Parathyroid adenoma (tissue), 2 donors: ENCODE measurements around the gene WNT3.

Experiments
- H2AFZ ChIP-seq: fragments of 300-600 bp; sonication (generic); one replicate; pipeline ENCODE4 v1.7.0; 2017; ENCODE audit warnings: antibody characterized with exemption, mild to moderate bottlenecking
- H3K27ac ChIP-seq: fragments of 300-600 bp; sonication (generic); one replicate; pipeline ENCODE4 v1.7.0; 2017
- H3K27me3 ChIP-seq: fragments of 300-600 bp; sonication (generic); one replicate; pipeline ENCODE4 v1.7.0; 2017; ENCODE audit warnings: low read length; ENCODE audit not compliant: control insufficient read depth, insufficient read depth
- H3K36me3 ChIP-seq: fragments of 300-600 bp; sonication (generic); one replicate; pipeline ENCODE4 v1.7.0; 2017; ENCODE audit warnings: low read length; ENCODE audit not compliant: control insufficient read depth, insufficient read depth
- H3K4me1 ChIP-seq: fragments of 300-600 bp; sonication (generic); one replicate; pipeline ENCODE4 v1.7.0; 2017; ENCODE audit warnings: control low read depth
- H3K4me2 ChIP-seq: fragments of 300-600 bp; sonication (generic); one replicate; pipeline ENCODE4 v1.7.0; 2017; ENCODE audit warnings: low read length
- H3K4me3 ChIP-seq: fragments of 300-600 bp; sonication (generic); one replicate; pipeline ENCODE4 v1.7.0; 2017; ENCODE audit warnings: low read depth, low read length
- H3K79me2 ChIP-seq: fragments of 300-600 bp; sonication (generic); one replicate; pipeline ENCODE4 v1.7.0; 2017; ENCODE audit warnings: control low read depth
- H3K9ac ChIP-seq: fragments of 300-600 bp; sonication (generic); one replicate; pipeline ENCODE4 v1.7.0; 2017; ENCODE audit warnings: mild to moderate bottlenecking
- H3K9me3 ChIP-seq: fragments of 300-600 bp; sonication (generic); one replicate; pipeline ENCODE4 v1.7.0; 2017; ENCODE audit warnings: low read length; ENCODE audit not compliant: control insufficient read depth
- TF ChIP-seq, protein P1 (sequence below): fragments of 300-600 bp; sonication (generic); IDR thresholded peaks from one replicate; pipeline ENCODE4 v1.7.0; 2017; ENCODE audit warnings: antibody characterized with exemption, mild to moderate bottlenecking
- donor health status: primary hyperparathyroidism.

WNT3 gene

DNA sequence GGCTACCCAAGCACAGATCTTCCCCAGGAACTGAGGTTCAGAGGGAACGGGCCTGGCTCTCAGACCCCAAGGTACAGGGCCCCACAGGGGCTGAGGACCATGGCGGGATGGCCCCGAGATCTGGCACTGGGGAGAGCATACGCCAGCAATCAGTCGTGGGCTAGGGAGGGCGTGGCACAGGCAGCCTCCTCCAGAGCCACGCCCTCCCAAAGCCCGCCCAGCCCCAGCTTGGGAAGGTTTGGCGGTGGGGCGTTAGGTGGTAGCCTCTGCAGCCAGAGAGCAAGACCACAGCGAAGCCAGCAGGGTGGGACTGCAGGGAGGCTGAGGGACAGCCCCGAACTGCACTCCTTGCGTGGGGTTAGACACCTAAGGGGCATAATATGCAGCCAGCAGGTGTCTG, 44.5 kb upstream of the WNT3 start:
- H3K36me3 ChIP-seq = no peaks in the 10 kb centered on the region
- H3K9ac ChIP-seq = no peak overlapping the region
- H3K4me3 ChIP-seq = no peak overlapping the region
- no peaks in the 10 kb centered on the region for H3K79me2 ChIP-seq
- no peak overlapping the region for H3K27ac ChIP-seq
- no peaks in the 10 kb centered on the region for H3K9me3 ChIP-seq
- H3K27me3 ChIP-seq = no peaks in the 10 kb centered on the region
- no peak overlapping the region for H3K4me2 ChIP-seq
- peaks cover 8% of the 10 kb centered on the region for H3K4me1 ChIP-seq
- TF ChIP-seq, protein P1, sequence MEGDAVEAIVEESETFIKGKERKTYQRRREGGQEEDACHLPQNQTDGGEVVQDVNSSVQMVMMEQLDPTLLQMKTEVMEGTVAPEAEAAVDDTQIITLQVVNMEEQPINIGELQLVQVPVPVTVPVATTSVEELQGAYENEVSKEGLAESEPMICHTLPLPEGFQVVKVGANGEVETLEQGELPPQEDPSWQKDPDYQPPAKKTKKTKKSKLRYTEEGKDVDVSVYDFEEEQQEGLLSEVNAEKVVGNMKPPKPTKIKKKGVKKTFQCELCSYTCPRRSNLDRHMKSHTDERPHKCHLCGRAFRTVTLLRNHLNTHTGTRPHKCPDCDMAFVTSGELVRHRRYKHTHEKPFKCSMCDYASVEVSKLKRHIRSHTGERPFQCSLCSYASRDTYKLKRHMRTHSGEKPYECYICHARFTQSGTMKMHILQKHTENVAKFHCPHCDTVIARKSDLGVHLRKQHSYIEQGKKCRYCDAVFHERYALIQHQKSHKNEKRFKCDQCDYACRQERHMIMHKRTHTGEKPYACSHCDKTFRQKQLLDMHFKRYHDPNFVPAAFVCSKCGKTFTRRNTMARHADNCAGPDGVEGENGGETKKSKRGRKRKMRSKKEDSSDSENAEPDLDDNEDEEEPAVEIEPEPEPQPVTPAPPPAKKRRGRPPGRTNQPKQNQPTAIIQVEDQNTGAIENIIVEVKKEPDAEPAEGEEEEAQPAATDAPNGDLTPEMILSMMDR = no peak
- no peak overlapping the region for H2AFZ ChIP-seq

DNA sequence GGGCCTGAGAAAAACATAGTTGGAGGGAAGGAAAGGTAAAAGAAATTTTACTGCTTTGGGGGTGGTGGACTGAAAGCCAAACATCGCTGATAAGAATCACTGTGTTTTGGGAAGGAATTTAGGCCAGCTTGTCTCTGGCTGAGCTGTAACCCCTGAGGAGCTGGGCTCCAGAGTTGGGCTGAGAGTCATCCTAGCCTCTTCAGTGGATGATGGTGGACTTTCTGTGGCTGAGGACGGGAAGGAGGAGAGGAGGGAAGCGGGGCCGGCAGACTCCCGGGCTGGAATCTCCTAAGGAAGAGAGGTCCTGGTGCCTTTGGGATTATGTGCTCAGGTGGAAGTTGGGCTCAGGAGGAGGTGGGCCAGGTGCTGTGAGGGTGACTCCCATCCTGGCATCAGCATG, 41.5 kb upstream of the WNT3 start:
- Histone ChIP-seq H3K27me3 (no peaks in the 10 kb centered on the region), H3K27ac (no peak overlapping the region), H3K9ac (no peak overlapping the region), H3K4me1 (peaks cover 5% of the 10 kb centered on the region), H3K36me3 (no peaks in the 10 kb centered on the region), H2AFZ (no peak overlapping the region), H3K9me3 (no peaks in the 10 kb centered on the region), H3K4me2 (peak overlapping the region; percentile 48), H3K4me3 (no peak overlapping the region), H3K79me2 (no peaks in the 10 kb centered on the region)
- TF ChIP-seq, protein P1 = no peak

DNA sequence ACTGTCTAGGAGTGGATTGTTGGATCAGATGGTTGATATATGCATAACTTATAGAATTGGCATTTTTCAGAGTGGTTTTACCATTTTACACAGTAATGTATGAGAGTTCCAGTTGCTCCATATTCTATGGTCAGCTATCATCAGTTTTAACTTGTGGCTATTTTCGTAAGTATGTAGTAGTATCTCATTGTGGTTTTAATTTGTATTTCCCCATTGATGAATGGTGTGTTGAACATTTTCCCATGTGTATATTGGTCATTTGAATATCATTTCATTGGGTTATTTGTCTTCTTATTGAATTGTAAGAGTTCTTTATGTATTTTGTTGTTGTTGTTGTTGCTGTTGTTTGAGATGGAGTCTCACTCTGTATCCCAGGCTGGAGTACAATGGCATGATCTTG, 39.1 kb upstream of the WNT3 start:
- Histone ChIP-seq H3K36me3 (no peaks in the 10 kb centered on the region), H3K4me3 (no peak overlapping the region), H3K4me1 (peaks cover 5% of the 10 kb centered on the region), H3K9ac (no peak overlapping the region), H3K9me3 (no peaks in the 10 kb centered on the region), H3K4me2 (no peak overlapping the region), H3K79me2 (no peaks in the 10 kb centered on the region), H2AFZ (no peak overlapping the region), H3K27ac (no peak overlapping the region), H3K27me3 (no peaks in the 10 kb centered on the region)
- TF ChIP-seq, protein P1 = no peak

DNA sequence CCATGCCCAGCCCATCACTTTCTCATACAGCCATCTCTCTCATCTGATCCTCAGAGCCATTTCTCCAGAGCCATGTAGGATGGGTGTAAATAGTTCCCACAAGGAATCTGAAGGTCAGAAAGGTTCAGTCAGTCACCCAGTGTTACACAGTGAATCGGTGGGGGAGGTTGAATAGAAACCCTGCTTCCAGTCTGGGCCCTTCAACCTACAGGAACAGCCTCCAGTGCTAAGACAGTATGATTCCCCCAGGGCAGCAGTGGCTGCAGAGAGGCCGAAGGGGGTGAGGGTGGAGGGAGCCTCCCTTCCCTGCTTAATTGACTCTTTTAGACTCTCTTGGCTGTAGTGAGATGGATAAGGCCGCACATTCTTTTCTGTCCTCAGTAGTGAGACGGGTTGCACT, 36.5 kb upstream of the WNT3 start:
- TF ChIP-seq, protein P1 = no peak
- H3K27me3 ChIP-seq = no peaks in the 10 kb centered on the region

DNA sequence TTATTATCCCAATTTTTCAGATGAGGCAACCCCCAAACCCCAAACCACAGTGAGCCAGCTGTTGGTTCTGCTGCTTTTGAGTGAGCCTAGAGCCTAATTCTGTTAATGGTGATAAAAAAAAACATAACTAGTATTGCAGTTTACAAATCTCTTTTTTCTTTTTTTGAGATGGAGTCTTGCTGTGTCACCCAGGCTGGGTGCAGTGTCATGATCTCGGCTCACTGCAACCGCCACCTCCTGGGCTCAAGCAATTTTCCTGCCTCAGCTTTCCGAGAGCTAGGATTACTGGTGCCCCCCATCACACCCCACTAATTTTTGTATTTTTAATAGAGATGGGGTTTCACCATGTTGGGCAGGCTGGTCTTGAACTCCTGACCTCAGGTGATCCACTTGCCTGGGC, 36.0 kb upstream of the WNT3 start:
- Histone ChIP-seq H3K4me3 (no peak overlapping the region), H3K27me3 (no peaks in the 10 kb centered on the region), H3K4me2 (no peak overlapping the region), H2AFZ (no peak overlapping the region), H3K9ac (no peak overlapping the region), H3K79me2 (no peaks in the 10 kb centered on the region), H3K4me1 (peaks cover under 1% of the 10 kb centered on the region), H3K9me3 (no peaks in the 10 kb centered on the region), H3K36me3 (no peaks in the 10 kb centered on the region), H3K27ac (no peak overlapping the region)
- TF ChIP-seq, protein P1 = no peak

More for the DNA sequence above, 36.5 kb upstream of the WNT3 start:
- Histone ChIP-seq H3K4me1 (peaks cover 3% of the 10 kb centered on the region), H3K79me2 (no peaks in the 10 kb centered on the region), H3K9me3 (no peaks in the 10 kb centered on the region), H2AFZ (no peak overlapping the region), H3K36me3 (no peaks in the 10 kb centered on the region), H3K4me3 (no peak overlapping the region), H3K9ac (no peak overlapping the region), H3K4me2 (no peak overlapping the region), H3K27ac (no peak overlapping the region)
